ENCODE measurements around the gene DCC.

DCC gene

DNA sequence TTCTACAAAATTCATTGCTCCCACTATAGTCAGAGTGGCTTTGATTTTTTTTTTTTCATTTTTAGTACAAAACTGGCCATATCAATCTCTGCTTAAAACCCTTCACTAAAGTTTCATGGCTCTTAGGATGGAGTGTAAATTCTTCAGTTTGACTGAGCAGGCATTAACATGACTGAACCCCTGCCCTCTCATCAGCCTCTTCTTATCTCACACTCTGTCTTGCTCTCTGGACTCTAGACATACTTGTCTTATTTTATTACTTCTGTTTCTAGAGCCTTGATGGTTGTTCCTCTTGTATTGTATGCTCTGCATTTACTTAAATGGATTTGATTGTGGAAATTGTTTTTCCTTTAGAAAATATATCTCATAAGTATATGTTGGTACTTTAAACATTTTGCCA lies 272.4 kb downstream of the DCC start:
- Histone ChIP-seq H3K9me2 (replicated peaks; ENCODE audit: insufficient read depth, low read length) (no peaks in the 10 kb centered on the region), H3K4me1 (ENCODE audit: low read length) (no peaks in the 10 kb centered on the region), H3K36me3 (replicated peaks; ENCODE audit: insufficient read depth, low read length) (no peaks in the 10 kb centered on the region), H3K9me3 (replicated peaks; ENCODE audit: insufficient read depth, low read length) (no peaks in the 10 kb centered on the region), H3K9ac (ENCODE audit: low read length) (no peak overlapping the region), H3K4me2 (ENCODE audit: low read depth, low read length) (no peak overlapping the region), H3K27me3 (replicated peaks; ENCODE audit: insufficient read depth, low read length) (no peaks in the 10 kb centered on the region), H4K20me1 (ENCODE audit: insufficient read depth, low read length) (no peaks in the 10 kb centered on the region), H3K27ac (ENCODE audit: low read length) (no peak overlapping the region), H2AFZ (ENCODE audit: low read length) (no peak overlapping the region), H3K4me3 (ENCODE audit: low read length) (no peak overlapping the region), H3F3A (ENCODE audit: insufficient read depth, low read length) (no peaks in the 10 kb centered on the region), H3K79me2 (ENCODE audit: low read length) (no peaks in the 10 kb centered on the region)
- TF ChIP-seq EZH2phosphoT487 (IDR thresholded peaks at IDR 0.05; ENCODE audit: low read length): no peak
- TF ChIP-seq, protein P1, sequence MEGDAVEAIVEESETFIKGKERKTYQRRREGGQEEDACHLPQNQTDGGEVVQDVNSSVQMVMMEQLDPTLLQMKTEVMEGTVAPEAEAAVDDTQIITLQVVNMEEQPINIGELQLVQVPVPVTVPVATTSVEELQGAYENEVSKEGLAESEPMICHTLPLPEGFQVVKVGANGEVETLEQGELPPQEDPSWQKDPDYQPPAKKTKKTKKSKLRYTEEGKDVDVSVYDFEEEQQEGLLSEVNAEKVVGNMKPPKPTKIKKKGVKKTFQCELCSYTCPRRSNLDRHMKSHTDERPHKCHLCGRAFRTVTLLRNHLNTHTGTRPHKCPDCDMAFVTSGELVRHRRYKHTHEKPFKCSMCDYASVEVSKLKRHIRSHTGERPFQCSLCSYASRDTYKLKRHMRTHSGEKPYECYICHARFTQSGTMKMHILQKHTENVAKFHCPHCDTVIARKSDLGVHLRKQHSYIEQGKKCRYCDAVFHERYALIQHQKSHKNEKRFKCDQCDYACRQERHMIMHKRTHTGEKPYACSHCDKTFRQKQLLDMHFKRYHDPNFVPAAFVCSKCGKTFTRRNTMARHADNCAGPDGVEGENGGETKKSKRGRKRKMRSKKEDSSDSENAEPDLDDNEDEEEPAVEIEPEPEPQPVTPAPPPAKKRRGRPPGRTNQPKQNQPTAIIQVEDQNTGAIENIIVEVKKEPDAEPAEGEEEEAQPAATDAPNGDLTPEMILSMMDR (IDR thresholded peaks at IDR 0.05; ENCODE audit: low read length): no peak
- TF ChIP-seq EZH2 (optimal IDR thresholded peaks at IDR 0.05; ENCODE audit: low read depth, low read length): no peak
- no peak for DNase-seq

DNA sequence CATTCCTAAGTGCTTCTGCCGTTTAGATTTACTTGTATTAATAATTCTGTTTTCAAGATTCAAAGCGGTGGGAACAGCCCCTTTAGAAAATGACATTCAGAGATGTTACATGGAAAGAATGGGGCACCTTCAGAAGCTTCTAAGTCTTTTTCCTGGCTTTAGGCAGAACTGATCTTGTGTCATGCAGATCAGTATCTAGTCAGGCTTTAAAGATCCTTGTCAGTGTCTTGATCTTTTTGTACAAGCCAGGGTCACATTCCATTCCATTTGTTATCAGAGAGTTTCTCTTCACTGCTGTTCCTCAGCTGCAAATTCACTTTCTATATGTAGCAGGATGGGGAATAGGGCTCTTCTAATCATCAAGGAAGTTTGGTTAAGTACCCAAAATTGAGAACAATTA lies 275.3 kb downstream of the DCC start:
- Histone ChIP-seq H3K27ac (ENCODE audit: low read length) (no peak overlapping the region), H3K79me2 (ENCODE audit: low read length) (no peaks in the 10 kb centered on the region), H3K4me2 (ENCODE audit: low read depth, low read length) (no peak overlapping the region), H3K36me3 (replicated peaks; ENCODE audit: insufficient read depth, low read length) (no peaks in the 10 kb centered on the region), H3K4me1 (ENCODE audit: low read length) (no peaks in the 10 kb centered on the region), H2AFZ (ENCODE audit: low read length) (no peak overlapping the region), H3K9ac (ENCODE audit: low read length) (no peak overlapping the region), H4K20me1 (ENCODE audit: insufficient read depth, low read length) (no peaks in the 10 kb centered on the region), H3F3A (ENCODE audit: insufficient read depth, low read length) (no peaks in the 10 kb centered on the region), H3K4me3 (ENCODE audit: low read length) (no peak overlapping the region), H3K9me3 (replicated peaks; ENCODE audit: insufficient read depth, low read length) (no peaks in the 10 kb centered on the region), H3K9me2 (replicated peaks; ENCODE audit: insufficient read depth, low read length) (no peaks in the 10 kb centered on the region), H3K27me3 (replicated peaks; ENCODE audit: insufficient read depth, low read length) (no peaks in the 10 kb centered on the region)
- DNase-seq: no peak
- no peak for TF ChIP-seq EZH2 (optimal IDR thresholded peaks at IDR 0.05; ENCODE audit: low read depth, low read length)

DNA sequence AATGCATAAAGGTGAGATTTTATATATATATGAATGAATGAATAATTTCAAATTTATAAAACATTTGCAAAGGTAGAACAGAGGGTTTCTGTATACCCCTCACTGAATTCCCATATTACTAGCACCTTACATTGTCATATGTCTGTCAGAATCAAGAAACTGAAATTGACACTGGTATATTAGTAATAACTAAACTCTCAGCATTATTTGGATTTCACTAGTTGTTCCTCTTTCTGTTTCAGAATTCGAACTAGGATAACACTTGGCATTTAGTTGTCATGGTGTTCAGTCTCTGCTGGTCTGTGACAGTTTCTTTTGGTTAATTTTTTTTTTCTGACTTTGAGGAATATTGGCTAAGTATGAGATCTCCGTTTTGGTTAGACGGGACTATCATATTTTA lies 275.9 kb downstream of the DCC start:
- Histone ChIP-seq H3F3A (ENCODE audit: insufficient read depth, low read length) (no peaks in the 10 kb centered on the region), H3K4me2 (ENCODE audit: low read depth, low read length) (no peak overlapping the region), H3K27ac (ENCODE audit: low read length) (no peak overlapping the region), H3K4me1 (ENCODE audit: low read length) (no peaks in the 10 kb centered on the region), H2AFZ (ENCODE audit: low read length) (no peak overlapping the region), H3K36me3 (replicated peaks; ENCODE audit: insufficient read depth, low read length) (no peaks in the 10 kb centered on the region), H4K20me1 (ENCODE audit: insufficient read depth, low read length) (no peaks in the 10 kb centered on the region), H3K4me3 (ENCODE audit: low read length) (no peak overlapping the region), H3K27me3 (replicated peaks; ENCODE audit: insufficient read depth, low read length) (no peaks in the 10 kb centered on the region), H3K79me2 (ENCODE audit: low read length) (no peaks in the 10 kb centered on the region), H3K9me3 (replicated peaks; ENCODE audit: insufficient read depth, low read length) (no peaks in the 10 kb centered on the region), H3K9me2 (replicated peaks; ENCODE audit: insufficient read depth, low read length) (no peaks in the 10 kb centered on the region), H3K9ac (ENCODE audit: low read length) (no peak overlapping the region)
- no peak for TF ChIP-seq EZH2phosphoT487 (IDR thresholded peaks at IDR 0.05; ENCODE audit: low read length)
- TF ChIP-seq EZH2 (optimal IDR thresholded peaks at IDR 0.05; ENCODE audit: low read depth, low read length): no peak
- TF ChIP-seq, protein P1 (IDR thresholded peaks at IDR 0.05; ENCODE audit: low read length): no peak
- no peak for DNase-seq

DNA sequence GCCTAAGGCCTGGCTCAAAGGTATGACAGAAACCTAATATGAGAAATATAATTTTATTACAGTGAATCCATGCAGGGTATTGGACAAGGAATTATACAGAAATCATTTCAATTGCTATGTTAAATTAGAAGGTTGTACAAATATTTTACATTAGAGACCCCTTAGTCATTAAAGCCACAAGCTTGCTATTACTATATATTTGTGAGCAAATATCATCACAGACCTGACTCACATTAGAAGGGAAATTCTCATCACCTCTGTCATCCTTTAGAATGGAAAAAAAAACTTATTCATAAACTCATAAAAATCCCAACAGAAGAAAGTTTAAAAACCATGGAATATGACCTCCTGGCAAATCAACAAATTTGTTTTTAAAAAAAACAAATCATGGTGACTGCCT lies 277.9 kb downstream of the DCC start:
- H3K79me2 ChIP-seq (ENCODE audit: low read length): no peaks in the 10 kb centered on the region
- no peaks in the 10 kb centered on the region for H3K9me3 ChIP-seq (replicated peaks; ENCODE audit: insufficient read depth, low read length)
- no peak overlapping the region for H2AFZ ChIP-seq (ENCODE audit: low read length)
- TF ChIP-seq EZH2phosphoT487 (IDR thresholded peaks at IDR 0.05; ENCODE audit: low read length) (no peak), EZH2 (optimal IDR thresholded peaks at IDR 0.05; ENCODE audit: low read depth, low read length) (no peak)
- TF ChIP-seq, protein P1 (IDR thresholded peaks at IDR 0.05; ENCODE audit: low read length): no peak
- no peaks in the 10 kb centered on the region for H3K27me3 ChIP-seq (replicated peaks; ENCODE audit: insufficient read depth, low read length)
- no peak overlapping the region for H3K9ac ChIP-seq (ENCODE audit: low read length)
- H3K4me1 ChIP-seq (ENCODE audit: low read length): no peaks in the 10 kb centered on the region
- H3K9me2 ChIP-seq (replicated peaks; ENCODE audit: insufficient read depth, low read length): no peaks in the 10 kb centered on the region
- no peaks in the 10 kb centered on the region for H3F3A ChIP-seq (ENCODE audit: insufficient read depth, low read length)
- H3K36me3 ChIP-seq (replicated peaks; ENCODE audit: insufficient read depth, low read length): no peaks in the 10 kb centered on the region
- no peak for DNase-seq
- no peak overlapping the region for H3K27ac ChIP-seq (ENCODE audit: low read length)
- H3K4me3 ChIP-seq (ENCODE audit: low read length): no peak overlapping the region
- no peak overlapping the region for H3K4me2 ChIP-seq (ENCODE audit: low read depth, low read length)
- H4K20me1 ChIP-seq (ENCODE audit: insufficient read depth, low read length): no peaks in the 10 kb centered on the region

Data from MM.1S (cell line).